ENCODE data around the gene UBXN10. TPM values are rescaled to one million over a fixed set of nuclear protein-coding genes. Genes with fewer than 3 reads are reported as not detected.

Gene UBXN10
- total and polyA plus RNA-seq, 2 of the 8 experiments (the other 6 are each of a cell fraction or from before 2014, with no cell fraction given), result 0.43 to 0.68 TPM

GRCh38 chr1:20151906-20152598, 33.8 kb upstream of the UBXN10 start:
- Histone ChIP-seq H4K8ac (ENCODE audit: extremely low read depth, insufficient read depth, low read length) (peak overlapping the region; percentile 77; the same call in 1 of the 2 replicates), H2BK12ac (ENCODE audit: low read depth, low read length) (0 out of 2 replicates have a peak overlapping the region, but pooled peaks have one; percentile 39), H3K56ac (replicated peaks; ENCODE audit: insufficient read length, low read depth, low read length) (no peak overlapping the region), H3K4ac (replicated peaks; ENCODE audit: insufficient read length, low read depth, low read length) (no peak overlapping the region), H3K79me1 (ENCODE audit: low read depth, low read length) (no peaks in the 10 kb centered on the region), H2BK120ac (replicated peaks; ENCODE audit: low read depth, low read length) (no peak overlapping the region), H3K23ac (ENCODE audit: insufficient read length) (no peak overlapping the region), H3K4me1 (replicated peaks in 1 of 4; ENCODE audit: control insufficient read depth in 3 of 4, insufficient read depth in 4 of 4, low read length in 3 of 4) (peaks cover 0 to 11% (median 5%) of the 10 kb centered on the region in 4 experiments; a peak in 6 of 7 replicates), H2BK5ac (ENCODE audit: low read depth, low read length) (no peak overlapping the region; the same call in 1 of the 2 replicates), H3K9ac (replicated peaks in 1 of 4; ENCODE audit: extremely low read depth in 1 of 4, low read depth in 3 of 4, low read length in 3 of 4) (no peak overlapping the region), H3K23me2 (ENCODE audit: low read depth, low read length) (no peaks in the 10 kb centered on the region), H3K79me2 (ENCODE audit: control insufficient read depth in 1 of 2, insufficient read depth in 2 of 2, low read length in 2 of 2) (no peaks in the 10 kb centered on the region), H2BK15ac (ENCODE audit: low read length) (peak overlapping the region; percentile 100; the same call in 1 of the 2 replicates), H4K5ac (ENCODE audit: insufficient read length, low read depth, low read length) (peak overlapping the region; percentile 74), H3K4me3 (ENCODE audit: extremely low read depth in 1 of 4, insufficient read depth in 2 of 4, low read depth in 3 of 4, low read length in 4 of 4) (peak overlapping the region in 3 of 4 experiments; percentile 34 to 50 (median 38); a peak in 4 of 8 replicates), H2AK5ac (ENCODE audit: low read depth, low read length) (no peak overlapping the region), H3K27ac (ENCODE audit: low read depth, low read length) (no peak overlapping the region), H3K18ac (ENCODE audit: extremely low read depth, low read length) (no peak overlapping the region), H3K36me3 (ENCODE audit: control insufficient read depth in 2 of 4, insufficient read depth in 4 of 4, low read length in 3 of 4) (no peaks in the 10 kb centered on the region), H2BK20ac (ENCODE audit: low read length) (no peak overlapping the region), H3K27me3 (replicated peaks in 1 of 4; ENCODE audit: control insufficient read depth in 3 of 4, extremely low read depth in 1 of 4, insufficient read depth in 3 of 4, low read length in 3 of 4) (no peaks in the 10 kb centered on the region), H4K91ac (replicated peaks; ENCODE audit: insufficient read length, low read length) (peak overlapping the region; percentile 89), H3K4me2 (ENCODE audit: insufficient read depth in 1 of 2, low read depth in 2 of 2, low read length in 2 of 2) (peak overlapping the region; percentile 0 to 63; a peak in 3 of 4 replicates), H2AFZ (ENCODE audit: low read length) (peak overlapping the region; percentile 72), H3K14ac (ENCODE audit: insufficient read length) (no peak overlapping the region), H3K9me3 (ENCODE audit: insufficient read depth in 2 of 2, low read depth in 1 of 2, low read length in 1 of 2) (no peaks in the 10 kb centered on the region), H4K20me1 (replicated peaks in 1 of 2; ENCODE audit: control insufficient read depth in 1 of 2, insufficient read depth in 2 of 2, low read length in 2 of 2) (no peaks in the 10 kb centered on the region)
- DNase-seq (ENCODE audit: low read depth in 1 of 2, low spot score in 2 of 2), result peak; percentile 61 to 95
- ChIA-PET POLR2A (ENCODE audit: partially characterized antibody) (interaction anchor here (0.9 to 1.4 kb wide), 5 partner anchors 38 to 234 kb away, joined by 3 to 4 read pairs (median 3); no protein-coding TSS in a partner anchor), CTCF (ENCODE audit: partially characterized antibody) (interaction anchor here (0.6 to 13.5 kb wide), 51 partner anchors 9 to 382 kb away, joined by 3 to 127 read pairs (median 4); partner anchors contain the start of genes PLA2G2A and PLA2G2E)
- no peak for FAIRE-seq
- TF ChIP-seq SIN3A (conservative IDR thresholded peaks at IDR 0.05 in 1 of 2, IDR thresholded peaks at IDR 0.05 in 1 of 2; ENCODE audit: low read depth in 1 of 2, low read length in 2 of 2), result peak in 1 of 2 experiments; percentile 61; a peak in 1 of 4 replicates
- peak; percentile 70; the same call in 1 of the 2 replicates for TF ChIP-seq TBP (IDR thresholded peaks at IDR 0.05; ENCODE audit: low read depth, low read length)
- TF ChIP-seq SP4 (IDR thresholded peaks at IDR 0.05; ENCODE audit: low read length), result no peak
- peak; percentile 40 for TF ChIP-seq KDM4A (IDR thresholded peaks at IDR 0.05; ENCODE audit: low read depth, low read length, severe bottlenecking)
- peak; percentile 96 to 97 for TF ChIP-seq RAD21 (IDR thresholded peaks at IDR 0.05 in 1 of 2, conservative IDR thresholded peaks at IDR 0.05 in 1 of 2; ENCODE audit: low read depth in 2 of 2, low read length in 2 of 2)
- TF ChIP-seq CTCF (IDR thresholded peaks at IDR 0.05; ENCODE audit: control extremely low read depth in 1 of 3, insufficient read depth in 1 of 3, low read depth in 1 of 3, low read length in 3 of 3), result peak; percentile 89 to 92 (median 90)
- 0 out of 2 replicates have a peak, but pooled peaks have one; percentile 51 for TF ChIP-seq YY1 (IDR thresholded peaks at IDR 0.05; ENCODE audit: low read depth, low read length)
- no peak for TF ChIP-seq ZNF274 (IDR thresholded peaks at IDR 0.05; ENCODE audit: borderline replicate concordance, extremely low read depth, low read length)
- WGBS, 2 experiments (ENCODE audit: extremely low coverage in 1 of 2, insufficient coverage in 1 of 2, insufficient read length in 1 of 2, insufficient replicate concordance in 2 of 2, low coverage in 1 of 2, low lambda C conversion rate in 2 of 2, missing lambda C conversion rate in 1 of 2), result 24% methylated on average over 20 of the region's 29 CpGs; no CpG with 5 or more reads in 1 of the 2 experiments
